SK-N-SH (cell line): ENCODE data around the gene CNTNAP2. TPM values are rescaled to one million over a fixed set of nuclear protein-coding genes. Genes with fewer than 3 reads are reported as not detected.
A peak's percentile ranks its signal among the peaks of the same experiment; 100 is the strongest.

Experiments used
- CTCF ChIA-PET: fragments of 300-600, 350-600 bp; formaldehyde crosslinking; extraction: SDS; loops from one replicate; lab custom pipeline; 2021; lab: Yijun Ruan, JAX
- POLR2A ChIA-PET: fragments of 350-600 bp; sonication (Branson Sonifier 250); formaldehyde crosslinking; extraction: SDS; loops from one replicate; lab custom pipeline; 2020; ENCODE audit warnings: antibody characterized with exemption, inconsistent platforms; lab: Yijun Ruan, JAX
- DNase-seq: peaks from one replicate; pipeline ENCODE4 v3.0.0; 2012
- H2AFZ ChIP-seq: fragments of 200-600 bp; sonication (generic); 2 replicates; pipeline ENCODE4 v1.8.1; 2016; ENCODE audit warnings: antibody characterized with exemption, mild to moderate bottlenecking, low read depth
- H3F3A ChIP-seq: fragments of 200-600 bp; sonication (generic); replicated peaks from 2 replicates; pipeline ENCODE3; 2016; ENCODE audit warnings: antibody characterized with exemption, mild to moderate bottlenecking; ENCODE audit not compliant: insufficient read depth
- H3K27ac ChIP-seq, 2 experiments: fragments of 200-500 bp in 1 of 2; fragments of 200-600 bp in 1 of 2; sonication (Bioruptor generic) in 1 of 2; sonication (generic), shearing (Covaris generic) in 1 of 2; 2 replicates each; pipeline versions ENCODE4 v1.5.1 to v1.6.1; 2014 to 2016; ENCODE audit warnings: low read depth in 2 of 2, inconsistent platforms in 1 of 2, low read length in 1 of 2, mild to moderate bottlenecking in 1 of 2, mixed read lengths in 1 of 2
- H3K27me3 ChIP-seq: fragments of 200-600 bp; sonication (generic), shearing (Covaris generic); 2 replicates; pipeline ENCODE4 v1.6.1; 2016; ENCODE audit warnings: mixed run types; ENCODE audit not compliant: insufficient read depth
- H3K36me3 ChIP-seq, 2 experiments: fragments of 200-500 bp in 1 of 2; fragments of 200-600 bp in 1 of 2; sonication (Bioruptor generic) in 1 of 2; sonication (generic) in 1 of 2; replicated peaks in 1 of 2; 2 replicates each; pipeline versions ENCODE3 to v1.5.1; 2014 to 2016; ENCODE audit warnings: low read length in 1 of 2, mild to moderate bottlenecking in 1 of 2; ENCODE audit not compliant: insufficient read depth in 2 of 2, control insufficient read depth in 1 of 2
- H3K4me1 ChIP-seq, 2 experiments: fragments of 200-500 bp in 1 of 2; fragments of 200-600 bp in 1 of 2; sonication (Bioruptor generic) in 1 of 2; sonication (generic), shearing (Covaris generic) in 1 of 2; 2 replicates each; pipeline versions ENCODE4 v1.5.1 to v1.6.1; 2014 to 2016; ENCODE audit warnings: low read depth in 1 of 2, low read length in 1 of 2, mixed run types in 1 of 2; ENCODE audit not compliant: insufficient read depth in 2 of 2, control insufficient read depth in 1 of 2
- H3K4me2 ChIP-seq: fragments of 200-600 bp; sonication (generic), shearing (Covaris generic); 2 replicates; pipeline ENCODE4 v1.6.1; 2017; ENCODE audit warnings: mixed run types
- H3K4me3 ChIP-seq, 2 experiments: fragments of 200-500 bp in 1 of 2; fragments of 200-600 bp in 1 of 2; sonication (Bioruptor generic) in 1 of 2; sonication (generic), shearing (Covaris generic) in 1 of 2; 2 replicates each; pipeline versions ENCODE4 v1.5.1 to v1.8.1; 2014 to 2016; ENCODE audit warnings: low read depth in 2 of 2, inconsistent platforms in 1 of 2, low read length in 1 of 2, mild to moderate bottlenecking in 1 of 2, mixed read lengths in 1 of 2, moderate library complexity in 1 of 2
- H3K79me2 ChIP-seq: fragments of 200-600 bp; sonication (generic); 2 replicates; pipeline ENCODE4 v1.8.1; 2017; ENCODE audit warnings: mild to moderate bottlenecking; ENCODE audit not compliant: insufficient read depth
- H3K9ac ChIP-seq: fragments of 200-600 bp; sonication (generic); 2 replicates; pipeline ENCODE4 v1.6.1; 2017; ENCODE audit warnings: mixed run types
- H3K9me2 ChIP-seq: fragments of 200-600 bp; sonication (generic); 2 replicates; pipeline ENCODE4 v1.6.1; 2017; ENCODE audit warnings: mixed run types
- H3K9me3 ChIP-seq: fragments of 200-600 bp; sonication (generic); 2 replicates; pipeline ENCODE4 v1.6.1; 2017; ENCODE audit warnings: mixed run types, mild to moderate bottlenecking, moderate library complexity
- H4K20me1 ChIP-seq: fragments of 200-600 bp; sonication (generic); 2 replicates; pipeline ENCODE4 v1.6.1; 2017; ENCODE audit warnings: mild to moderate bottlenecking, mixed run types; ENCODE audit not compliant: insufficient read depth
- CHD2 ChIP-seq: fragments of 150-350 bp; IDR thresholded peaks from 2 replicates; pipeline ENCODE4 v1.6.1; 2018; ENCODE audit warnings: low read length; ENCODE audit not compliant: partially characterized antibody
- ELF1 ChIP-seq: IDR thresholded peaks from 2 replicates; pipeline ENCODE4 v1.4.0; 2012
- EP300 ChIP-seq, 2 experiments: IDR thresholded peaks; 2 replicates each; pipeline versions ENCODE4 v1.4.0 to v1.6.1; 2012; ENCODE audit warnings: borderline replicate concordance in 1 of 2, low read depth in 1 of 2, low read length in 1 of 2
- FOSL2 ChIP-seq: IDR thresholded peaks from 2 replicates; pipeline ENCODE4 v1.4.0; 2012; ENCODE audit warnings: low read depth, mild to moderate bottlenecking, moderate library complexity, borderline replicate concordance
- FOXJ3 ChIP-seq: sonication (generic); formaldehyde crosslinking; IDR thresholded peaks from 2 replicates; pipeline ENCODE4 v1.5.1; 2020; ENCODE audit warnings: mild to moderate bottlenecking, missing genetic modification reagents
- FOXM1 ChIP-seq: IDR thresholded peaks from 2 replicates; pipeline ENCODE4 v1.4.0; 2012; ENCODE audit warnings: low read depth, mild to moderate bottlenecking
- GABPA ChIP-seq: IDR thresholded peaks from 2 replicates; pipeline ENCODE4 v1.4.0; 2012; ENCODE audit warnings: low read depth, mild to moderate bottlenecking
- GATA2 ChIP-seq: sonication (generic); formaldehyde crosslinking; IDR thresholded peaks from 2 replicates; pipeline ENCODE4 v1.5.0; 2020; ENCODE audit warnings: mild to moderate bottlenecking, missing genetic modification reagents
- JUND ChIP-seq: IDR thresholded peaks from 2 replicates; pipeline ENCODE4 v1.4.0; 2012
- MEF2A ChIP-seq: IDR thresholded peaks from 2 replicates; pipeline ENCODE4 v1.4.0; 2012; ENCODE audit warnings: low read depth, borderline replicate concordance
- NFIC ChIP-seq: IDR thresholded peaks from 2 replicates; pipeline ENCODE4 v1.4.0; 2012; ENCODE audit warnings: borderline replicate concordance
- POLR2AphosphoS5 ChIP-seq: IDR thresholded peaks from 2 replicates; pipeline ENCODE4 v1.6.1; 2012; ENCODE audit warnings: low read depth, low read length
- RAD21 ChIP-seq: IDR thresholded peaks from 2 replicates; pipeline ENCODE4 v1.6.1; 2012; ENCODE audit warnings: mild to moderate bottlenecking, low read length
- RFX5 ChIP-seq: IDR thresholded peaks from 2 replicates; pipeline ENCODE4 v1.6.1; 2012; ENCODE audit warnings: mild to moderate bottlenecking, improper control_type of control experiment, low read length
- RXRA ChIP-seq: IDR thresholded peaks from 2 replicates; pipeline ENCODE4 v1.4.0; 2012; ENCODE audit warnings: low read depth, mild to moderate bottlenecking, borderline replicate concordance
- TAF1 ChIP-seq: IDR thresholded peaks from 2 replicates; pipeline ENCODE4 v1.6.1; 2012; ENCODE audit warnings: low read depth, mild to moderate bottlenecking, low read length, moderate library complexity, borderline replicate concordance
- TCF12 ChIP-seq: IDR thresholded peaks from 2 replicates; pipeline ENCODE4 v1.4.0; 2012
- USF1 ChIP-seq: IDR thresholded peaks from 2 replicates; pipeline ENCODE4 v1.4.0; 2012; ENCODE audit warnings: low read depth, borderline replicate concordance
- USF2 ChIP-seq: fragments of 150-350 bp; IDR thresholded peaks from 2 replicates; pipeline ENCODE4 v1.6.1; 2017; ENCODE audit warnings: antibody characterized with exemption, low read length, low read depth, borderline replicate concordance
- ZBTB33 ChIP-seq: IDR thresholded peaks from 2 replicates; pipeline ENCODE4 v1.4.0; 2012; ENCODE audit warnings: low read depth, borderline replicate concordance
- WGBS: methylation state at CpG from one replicate; pipeline ENCODE4 v1.1.6; 2017; ENCODE audit warnings: low lambda C conversion rate; 5-methylcytosine and 5-hydroxymethylcytosine counted together
- polyA plus RNA-seq, 3 experiments: library from polyadenylated mRNA; depleted of rRNA; stranded (reverse); fragments of >200 nt; gene quantifications; 2 replicates each; pipeline ENCODE4 v1.2.3, GENCODE V29; 2012

Gene CNTNAP2
- polyA plus RNA-seq, 1 of the 3 experiments (the other 2 are of a cell fraction), result 3.4 TPM

- H3K9ac ChIP-seq, result no peak overlapping the region
- no peak for TF ChIP-seq RXRA
- TF ChIP-seq NFIC, result no peak
- TF ChIP-seq MEF2A, result no peak
- no peak for TF ChIP-seq POLR2AphosphoS5
- no peak for TF ChIP-seq USF2
- no peak for TF ChIP-seq TCF12
- no peak for TF ChIP-seq EP300 (IDR thresholded peaks at IDR 0.05; ENCODE audit: borderline replicate concordance in 1 of 2, low read depth in 1 of 2, low read length in 1 of 2)
- TF ChIP-seq ZBTB33, result no peak
- no peak for TF ChIP-seq CHD2
- TF ChIP-seq FOSL2, result no peak
- no peak for TF ChIP-seq GATA2 (CRISPR knock-in tag)
- TF ChIP-seq TAF1, result no peak
- TF ChIP-seq USF1, result no peak
- TF ChIP-seq, all 33 proteins: peak for 0
- ChIA-PET POLR2A (no interaction called here), CTCF (no interaction called here)
- H3K9me2 ChIP-seq, result no peaks in the 10 kb centered on the region
- H3K4me2 ChIP-seq, result no peak overlapping the region
- no peaks in the 10 kb centered on the region for H4K20me1 ChIP-seq
- no peak overlapping the region for H3K27ac ChIP-seq
- no peak for DNase-seq
- H3K4me3 ChIP-seq, result no peak overlapping the region
- H3K4me1 ChIP-seq, result no peaks in the 10 kb centered on the region; a peak in 1 of 4 replicates
- 0 out of 2 replicates have a peak overlapping the region, but pooled peaks have one; percentile 33 for H2AFZ ChIP-seq
- H3K79me2 ChIP-seq, result no peaks in the 10 kb centered on the region
- peaks cover 8% of the 10 kb centered on the region for H3K9me3 ChIP-seq
- no peaks in the 10 kb centered on the region for H3K27me3 ChIP-seq
- no peaks in the 10 kb centered on the region for H3F3A ChIP-seq
- no peaks in the 10 kb centered on the region for H3K36me3 ChIP-seq
- WGBS, result 0% methylated on average over 1 of the region's 1 CpG
These were observed 821.2 kb downstream of the CNTNAP2 start for GRCh38 chr7:146937836-146938235.

GRCh38 chr7:146943483-146943882 is 826.9 kb downstream of the CNTNAP2 start:
- no peak overlapping the region for H3K4me2 ChIP-seq
- no peaks in the 10 kb centered on the region for H3F3A ChIP-seq
- H3K4me3 ChIP-seq, result no peak overlapping the region
- H2AFZ ChIP-seq, result no peak overlapping the region
- H3K4me1 ChIP-seq, result no peaks in the 10 kb centered on the region
- ChIA-PET POLR2A (no interaction called here), CTCF (no interaction called here)
- H3K9ac ChIP-seq, result no peak overlapping the region
- H3K27ac ChIP-seq, result no peak overlapping the region
- 52% methylated on average over 2 of the region's 2 CpGs for WGBS
- peaks cover 8% of the 10 kb centered on the region for H3K9me3 ChIP-seq
- no peak for DNase-seq
- no peaks in the 10 kb centered on the region for H3K79me2 ChIP-seq
- no peaks in the 10 kb centered on the region for H3K27me3 ChIP-seq
- H3K36me3 ChIP-seq, result no peaks in the 10 kb centered on the region
- H4K20me1 ChIP-seq, result no peaks in the 10 kb centered on the region
- H3K9me2 ChIP-seq, result no peaks in the 10 kb centered on the region
- TF ChIP-seq JUND, result no peak
- no peak for TF ChIP-seq RAD21
- TF ChIP-seq FOXJ3, result no peak
- TF ChIP-seq GABPA, result no peak
- no peak for TF ChIP-seq TCF12
- no peak for TF ChIP-seq RFX5
- TF ChIP-seq FOSL2, result no peak
- TF ChIP-seq ELF1, result no peak
- no peak for TF ChIP-seq ZBTB33
- no peak for TF ChIP-seq EP300 (IDR thresholded peaks at IDR 0.05; ENCODE audit: borderline replicate concordance in 1 of 2, low read depth in 1 of 2, low read length in 1 of 2)
- TF ChIP-seq FOXM1, result no peak
- TF ChIP-seq RXRA, result no peak
- TF ChIP-seq POLR2AphosphoS5, result no peak
